Activated CD4-positive, alpha-beta T cell treated with anti-CD3 and anti-CD28 coated beads, Interleukin-2, amount 50 U/mL, for 4 hours (primary cell): ENCODE measurements around the gene MYBBP1A.

Experiments used
- DNase-seq, 2 experiments: peaks; one replicate each; pipeline ENCODE4 v3.0.0-alpha.2; 2020

Gene MYBBP1A

GRCh38 chr17:4534928-4535666 is 20.1 kb downstream of the MYBBP1A start:
- no peak for DNase-seq

DNA sequence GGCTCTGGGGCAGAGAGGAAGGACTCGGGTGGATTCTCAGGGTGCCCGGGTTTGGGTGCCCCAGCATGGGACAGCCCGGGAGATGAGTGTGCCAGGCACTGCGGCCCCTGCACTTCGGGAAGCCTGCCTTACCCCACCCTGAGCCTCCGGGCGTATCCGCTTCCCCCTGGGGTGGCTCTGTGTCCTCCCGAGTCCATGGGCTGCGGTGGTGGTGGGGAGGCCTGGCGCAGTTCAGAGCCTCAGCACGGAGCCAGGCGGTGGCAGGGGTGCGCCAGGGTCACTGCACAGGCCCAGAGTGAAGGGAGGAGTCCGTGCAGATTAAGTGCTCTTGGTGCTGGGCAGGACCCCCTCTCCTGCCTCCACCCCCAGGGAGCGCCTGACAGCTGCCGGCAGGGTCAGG is 20.7 kb downstream of the MYBBP1A start:
- DNase-seq, result no peak

GRCh38 chr17:4533523-4534504 is 21.4 kb downstream of the MYBBP1A start:
- no peak for DNase-seq

GRCh38 chr17:4532860-4533522 is 22.2 kb downstream of the MYBBP1A start:
- DNase-seq, result no peak

- no peak for DNase-seq
These were observed 23.0 kb downstream of the MYBBP1A start for GRCh38 chr17:4531988-4532736.

DNA sequence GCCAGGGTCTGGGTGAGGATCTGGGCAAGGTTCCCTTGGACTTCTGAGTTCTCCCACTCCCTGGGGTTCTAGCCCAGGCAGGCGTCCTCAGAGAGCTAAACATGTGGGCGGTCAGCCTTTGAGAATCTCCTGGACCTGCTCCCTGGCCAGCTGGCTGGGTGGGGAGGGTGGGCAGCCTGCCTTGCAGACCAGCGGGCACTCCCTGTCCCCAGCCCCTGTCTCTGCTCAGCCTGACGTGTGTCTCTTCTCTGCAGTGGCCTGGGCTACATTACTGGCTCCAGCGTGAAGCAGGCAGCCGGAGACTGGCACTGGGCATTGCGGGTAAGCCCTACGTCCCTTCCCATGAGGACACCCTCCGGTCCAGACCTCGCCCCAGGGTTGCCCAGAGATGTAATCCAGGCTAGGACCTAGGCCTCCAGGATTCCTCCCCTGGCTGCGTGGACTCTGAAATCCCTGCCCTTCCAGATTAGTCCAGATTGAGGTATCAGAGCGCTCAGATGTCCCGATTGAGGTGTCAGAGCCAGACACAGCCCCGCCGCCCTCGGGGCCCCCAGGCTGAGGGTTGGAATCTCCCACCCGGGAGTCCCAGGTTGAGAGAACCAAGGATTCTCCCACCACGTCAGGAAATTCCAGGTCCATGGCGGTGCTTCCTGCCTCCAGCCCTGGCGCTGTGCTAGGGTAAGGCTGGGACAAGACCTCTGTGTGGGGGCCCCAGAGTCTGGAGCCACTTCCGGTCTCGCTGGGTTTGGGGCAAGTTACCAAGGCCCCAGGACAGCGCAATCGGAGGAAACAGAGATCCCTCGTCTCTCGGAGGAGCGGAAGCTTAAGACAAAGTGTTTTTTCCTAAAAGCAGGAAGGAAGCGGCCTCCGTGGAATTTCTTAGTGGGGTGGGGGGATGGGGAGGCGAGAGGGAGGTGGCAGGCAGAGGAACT is 24.1 kb downstream of the MYBBP1A start:
- DNase-seq, result no peak

- DNase-seq, result no peak
These were observed 25.5 kb downstream of the MYBBP1A start for GRCh38 chr17:4529533-4530152.

- no peak for DNase-seq
These were observed 27.5 kb downstream of the MYBBP1A start for GRCh38 chr17:4527566-4528125.

DNA sequence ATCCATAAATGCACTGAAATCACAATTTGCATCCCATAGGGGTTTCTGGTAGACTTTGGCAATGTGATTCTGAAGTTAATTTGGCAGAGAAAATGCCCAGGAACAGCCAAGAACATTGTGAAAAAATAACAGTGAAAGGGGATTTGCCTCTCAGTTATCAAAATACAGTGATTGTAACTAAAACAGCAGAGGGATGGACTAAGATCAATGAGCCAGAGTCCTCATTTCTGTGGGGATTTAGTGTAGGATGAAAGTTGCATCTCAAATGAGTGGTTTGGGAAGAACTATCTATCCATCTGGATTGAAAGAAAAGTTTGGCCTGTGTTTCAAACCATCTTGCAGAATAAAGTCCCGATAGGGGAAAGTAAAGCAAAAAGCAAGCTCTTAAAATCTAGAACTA is 28.1 kb downstream of the MYBBP1A start:
- DNase-seq, result no peak

- no peak for DNase-seq
These were observed 29.3 kb downstream of the MYBBP1A start for GRCh38 chr17:4525691-4526397.

DNA sequence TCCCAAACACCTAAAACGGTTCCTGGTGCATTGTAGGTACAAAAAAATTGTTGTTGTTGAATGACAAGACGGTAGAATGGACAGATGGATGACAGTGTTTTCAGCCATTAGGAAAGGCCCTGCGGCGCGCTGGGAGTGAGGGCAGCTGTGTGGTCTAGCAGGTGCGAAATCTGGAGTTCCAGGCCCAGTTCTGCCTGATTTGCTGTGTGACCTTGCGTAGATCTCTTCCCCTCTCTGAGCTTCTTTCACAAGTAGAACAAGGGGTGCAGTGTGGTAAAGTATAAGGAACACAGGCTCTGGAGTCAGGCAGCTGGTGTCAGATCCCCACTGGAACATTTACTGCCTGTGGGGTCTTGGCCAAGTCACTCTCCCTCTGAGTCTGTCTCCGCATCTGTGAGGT is 31.2 kb downstream of the MYBBP1A start:
- DNase-seq, result no peak

DNA sequence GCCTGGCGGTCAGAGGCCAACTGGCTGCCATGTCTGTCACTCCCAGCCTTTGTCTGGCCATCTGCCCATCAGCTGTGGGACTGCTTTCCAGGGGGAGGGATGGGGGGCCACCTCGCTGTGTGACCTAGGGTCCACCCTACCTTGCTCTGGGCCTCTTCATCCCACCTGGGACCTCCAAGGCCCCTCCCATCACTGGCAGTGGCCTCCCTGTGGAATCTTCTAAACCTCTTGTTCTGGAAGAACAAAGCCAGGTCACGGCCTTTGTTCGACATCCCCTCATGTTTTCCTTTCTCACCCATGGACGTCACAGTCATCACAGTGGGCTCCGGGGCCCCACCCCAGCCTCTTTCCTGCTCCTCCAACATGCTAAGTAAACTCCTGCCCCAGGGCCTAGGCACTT is 32.5 kb downstream of the MYBBP1A start:
- no peak for DNase-seq

GRCh38 chr17:4520894-4521600 is 34.1 kb downstream of the MYBBP1A start:
- no peak for DNase-seq

DNA sequence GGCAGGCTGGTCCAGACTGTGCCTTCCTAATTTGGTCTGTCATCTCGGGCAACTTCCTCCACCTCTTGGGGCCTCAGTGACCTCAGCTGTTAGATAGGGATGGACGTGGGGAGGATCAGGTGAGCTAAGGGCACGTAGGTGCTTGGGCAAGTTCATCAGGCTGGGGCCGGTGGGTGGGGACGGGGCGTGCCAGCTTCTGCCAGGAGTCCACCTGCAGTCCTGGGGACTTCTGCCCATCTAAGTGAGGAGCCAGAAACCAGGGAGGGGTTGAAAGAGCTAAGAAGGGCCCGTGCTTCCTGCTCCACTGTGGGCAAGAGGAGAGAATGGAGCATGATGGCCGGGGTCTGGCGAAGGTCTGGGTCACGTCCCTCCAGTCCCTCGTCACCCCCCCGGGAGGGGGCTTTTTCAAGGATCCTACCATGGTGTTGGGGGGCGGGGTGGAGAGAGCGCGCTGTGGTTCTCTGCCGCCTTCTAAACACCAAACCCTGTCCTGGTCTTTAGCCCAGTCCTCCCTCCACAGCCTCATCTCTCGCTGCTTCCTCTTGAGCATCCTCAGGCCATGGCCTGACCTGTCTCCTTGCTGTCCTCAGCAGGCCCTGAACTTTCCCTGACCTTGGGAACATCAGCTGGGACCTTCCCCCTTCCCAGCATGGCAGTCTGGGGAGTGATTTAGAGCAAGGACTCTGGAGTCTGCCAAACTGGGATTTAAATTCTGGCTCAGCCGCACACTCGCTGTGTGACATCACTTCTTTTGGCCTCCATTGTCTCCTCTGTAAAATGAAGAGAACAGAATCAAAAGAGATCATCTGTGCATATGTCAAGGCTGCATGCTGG is 34.9 kb downstream of the MYBBP1A start:
- no peak for DNase-seq

GRCh38 chr17:4519361-4519788 is 35.8 kb downstream of the MYBBP1A start:
- no peak for DNase-seq

- no peak for DNase-seq
These were observed 36.3 kb downstream of the MYBBP1A start for GRCh38 chr17:4518901-4519300.

DNA sequence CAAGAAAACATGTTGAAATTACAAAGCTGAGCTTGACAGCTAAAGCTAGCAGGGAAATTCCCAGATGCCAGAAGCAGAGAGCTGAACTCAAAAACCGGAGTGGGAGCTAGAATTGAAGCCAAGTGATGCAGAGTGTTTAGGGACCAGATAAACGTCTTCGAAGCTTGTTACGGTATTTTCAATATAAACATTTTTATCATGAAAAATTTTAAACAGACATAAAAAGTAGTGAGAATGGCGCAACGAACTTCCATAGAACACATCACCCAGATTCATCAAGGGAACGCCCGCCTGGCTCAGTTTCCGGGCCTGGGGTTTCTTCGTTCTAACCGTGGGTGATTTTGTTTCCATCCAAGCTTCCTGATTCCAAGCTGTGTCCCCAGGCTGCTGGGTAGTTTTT is 38.4 kb downstream of the MYBBP1A start:
- no peak for DNase-seq

DNA sequence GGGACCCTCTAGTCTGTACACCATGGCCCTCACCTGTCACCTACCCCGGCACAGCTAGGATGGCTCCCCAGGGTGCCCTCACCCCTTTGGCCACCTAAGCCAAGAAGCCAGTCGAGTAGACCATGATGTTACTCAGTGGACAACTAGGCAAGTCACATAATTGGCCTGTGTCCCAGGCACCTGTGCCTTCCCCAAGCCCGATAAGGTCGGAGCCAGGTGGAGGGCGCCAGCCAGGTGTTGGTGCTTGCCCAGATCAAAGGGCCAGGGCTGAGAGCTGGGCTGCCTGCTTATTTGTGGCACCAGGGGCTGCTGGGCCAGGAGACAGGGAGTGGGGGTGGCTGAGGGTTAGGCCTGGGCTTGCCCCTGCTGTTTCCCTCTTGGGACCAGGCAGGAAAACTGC is 39.7 kb downstream of the MYBBP1A start:
- DNase-seq, result no peak
